Adrenal gland (tissue), 5 donors: ENCODE data around the gene DLX3.

Experiments
- CTCF ChIP-seq, 6 experiments: fragments of 450-650 bp in 4 of 6; fragments of 200-600 bp in 2 of 6; sonication (generic) in 1 of 6; IDR thresholded peaks; 1 replicate in 5 of 6; 2 replicates in 1 of 6; pipeline versions ENCODE4 v1.5.1 to v1.8.0; 2016 to 2021; ENCODE audit warnings: antibody characterized with exemption in 6 of 6, mild to moderate bottlenecking in 2 of 6, moderate library complexity in 1 of 6
- POLR2A ChIP-seq, 2 donors: fragments of 450-650 bp; IDR thresholded peaks; one replicate each; pipeline ENCODE4 v1.6.1; 2017; ENCODE audit warnings: antibody characterized with exemption in 2 of 2, mild to moderate bottlenecking in 2 of 2, moderate library complexity in 1 of 2
- donor health status: DM: no; HTN: no; CAD: no.

- no peak for TF ChIP-seq CTCF (IDR thresholded peaks at IDR 0.05)
- no peak for TF ChIP-seq POLR2A (IDR thresholded peaks at IDR 0.05)
Measured at GRCh38 chr17:49990921-49991320, 4.1 kb downstream of the DLX3 start.
